HepG2 (cell line): ENCODE results near the gene ACOT8. TPM values are rescaled to one million over a fixed set of nuclear protein-coding genes. Genes with fewer than 3 reads are reported as not detected.

ENCODE experiments used
- CREM ChIP-seq, 2 experiments: sonication (generic) in 1 of 2; formaldehyde crosslinking in 1 of 2; IDR thresholded peaks; 2 replicates each; pipeline versions ENCODE4 v1.4.0 to v1.6.1; 2016 to 2020; ENCODE audit warnings: antibody characterized with exemption in 1 of 2, mild to moderate bottlenecking in 1 of 2, missing genetic modification reagents in 1 of 2
- HDAC6 ChIP-seq: fragments of 200-600 bp; sonication (generic); IDR thresholded peaks from 2 replicates; pipeline ENCODE4 v1.7.0; 2017; ENCODE audit warnings: mild to moderate bottlenecking, antibody characterized with exemption, low read length, low read depth
- HOXA7 ChIP-seq: sonication (generic); formaldehyde crosslinking; IDR thresholded peaks from 2 replicates; pipeline ENCODE4 v1.8.1; 2022; ENCODE audit warnings: mild to moderate bottlenecking, missing genetic modification reagents, moderate library complexity
- JDP2 ChIP-seq: sonication (generic); formaldehyde crosslinking; IDR thresholded peaks from 2 replicates; pipeline ENCODE4 v1.8.1; 2022; ENCODE audit warnings: missing genetic modification reagents, borderline replicate concordance
- KLF16 ChIP-seq, 2 experiments: sonication (generic) in 1 of 2; formaldehyde crosslinking in 1 of 2; IDR thresholded peaks; 2 replicates each; pipeline versions ENCODE4 v1.6.1 to v1.8.0; 2016 to 2023; ENCODE audit warnings: missing genetic modification reagents in 2 of 2, missing compliant biosample characterization in 1 of 2
- NFE2 ChIP-seq: sonication (generic); formaldehyde crosslinking; IDR thresholded peaks from 2 replicates; pipeline ENCODE4 v1.4.0; 2020; ENCODE audit warnings: missing genetic modification reagents
- NFIB ChIP-seq: sonication (generic); formaldehyde crosslinking; IDR thresholded peaks from 2 replicates; pipeline ENCODE4 v1.9.0; 2021; ENCODE audit warnings: missing genetic modification reagents, mild to moderate bottlenecking, borderline replicate concordance
- NR3C1 ChIP-seq: sonication (generic); formaldehyde crosslinking; IDR thresholded peaks from 2 replicates; pipeline ENCODE4 v1.4.0; 2020; ENCODE audit warnings: missing genetic modification reagents
- PHF21A ChIP-seq: sonication (generic); formaldehyde crosslinking; IDR thresholded peaks from 2 replicates; pipeline ENCODE4 v1.5.0; 2020; ENCODE audit warnings: mild to moderate bottlenecking, missing genetic modification reagents
- RAD21 ChIP-seq: fragments of 450-650 bp; formaldehyde crosslinking; IDR thresholded peaks from 2 replicates; pipeline ENCODE4 v1.5.0; 2020; ENCODE audit warnings: mild to moderate bottlenecking
- SNAI1 ChIP-seq: sonication (generic); formaldehyde crosslinking; IDR thresholded peaks from 2 replicates; pipeline ENCODE4 v1.5.0; 2020; ENCODE audit warnings: mild to moderate bottlenecking, missing genetic modification reagents, borderline replicate concordance
- U2AF2 ChIP-seq: fragments of 200-400 bp; formaldehyde crosslinking; IDR thresholded peaks from 2 replicates; pipeline ENCODE4 v1.6.1; 2017; ENCODE audit warnings: low read depth, mild to moderate bottlenecking, low read length
- USF2 ChIP-seq, 2 experiments: sonication (generic) in 1 of 2; formaldehyde crosslinking in 1 of 2; IDR thresholded peaks; 2 replicates each; pipeline versions ENCODE4 v1.5.1 to v1.6.1; 2011 to 2020; ENCODE audit warnings: borderline replicate concordance in 1 of 2, low read depth in 1 of 2, low read length in 1 of 2, mild to moderate bottlenecking in 1 of 2, missing genetic modification reagents in 1 of 2, moderate library complexity in 1 of 2
- ZNF281 ChIP-seq: sonication (generic); formaldehyde crosslinking; IDR thresholded peaks from 2 replicates; pipeline ENCODE4 v1.4.0; 2020; ENCODE audit warnings: missing genetic modification reagents, borderline replicate concordance
- ZNF317 ChIP-seq: sonication (generic); formaldehyde crosslinking; IDR thresholded peaks from 2 replicates; pipeline ENCODE4 v1.5.0; 2020; ENCODE audit warnings: mild to moderate bottlenecking, missing genetic modification reagents
- ZNF772 ChIP-seq: sonication (generic); formaldehyde crosslinking; IDR thresholded peaks from 2 replicates; pipeline ENCODE4 v1.5.0; 2020; ENCODE audit warnings: mild to moderate bottlenecking, missing genetic modification reagents
- ZNF788 ChIP-seq: sonication (generic); formaldehyde crosslinking; IDR thresholded peaks from 2 replicates; pipeline ENCODE4 v1.5.0; 2020; ENCODE audit warnings: mild to moderate bottlenecking, missing genetic modification reagents, borderline replicate concordance
- ZZZ3 ChIP-seq: sonication (generic); formaldehyde crosslinking; IDR thresholded peaks from 2 replicates; pipeline ENCODE4 v1.4.0; 2020; ENCODE audit warnings: missing genetic modification reagents, mild to moderate bottlenecking, borderline replicate concordance
- polyA plus RNA-seq, 8 experiments: library from polyadenylated mRNA; depleted of rRNA in 3 of 8; stranded (reverse) in 7 of 8; unstranded in 1 of 8; fragments of >200 nt; fragmentation: Illumina TruSeq in 4 of 8; extraction: Trizol in 4 of 8; gene quantifications; 2 replicates each; pipeline versions ENCODE4 v1.2.1 to v1.2.3, GENCODE V29; 2011 to 2016; ENCODE audit warnings: low read depth in 4 of 8, missing spikeins in 1 of 8, mixed read lengths in 1 of 8; ENCODE audit not compliant: insufficient read depth in 1 of 8
- total RNA-seq, 5 experiments: library from RNA; depleted of rRNA; stranded (reverse); fragments of >200 nt; fragmentation: Illumina TruSeq; extraction: Trizol; gene quantifications; 2 replicates each; pipeline ENCODE4 v1.2.3, GENCODE V29; 2016; ENCODE audit warnings: low read depth in 1 of 5
- TF ChIP-seq, protein P1 (sequence below): sonication (generic); formaldehyde crosslinking; IDR thresholded peaks from 2 replicates; pipeline ENCODE4 v1.4.0; 2020; ENCODE audit warnings: missing genetic modification reagents, borderline replicate concordance

The ACOT8 gene
- total and polyA plus RNA-seq, 2 of the 13 experiments (the other 11 are each of a cell fraction or from before 2014, with no cell fraction given), result 31.4 to 45.5 TPM

GRCh38 chr20:45861221-45862075 lies 4.3 kb upstream of the ACOT8 start (continued):
- TF ChIP-seq RAD21 (CRISPR knock-in tag) (no peak), U2AF2 (no peak), HDAC6 (no peak), ZNF788 (CRISPR knock-in tag) (no peak), ZZZ3 (CRISPR knock-in tag) (no peak), ZNF281 (no peak), NFE2 (CRISPR knock-in tag) (no peak), NR3C1 (no peak), CREM (IDR thresholded peaks at IDR 0.05) (no peak), CREM (CRISPR knock-in tag; IDR thresholded peaks at IDR 0.05) (no peak), USF2 (IDR thresholded peaks at IDR 0.05; ENCODE audit: low read depth, low read length) (no peak), USF2 (CRISPR knock-in tag; IDR thresholded peaks at IDR 0.05; ENCODE audit: borderline replicate concordance) (no peak), ZNF772 (CRISPR knock-in tag) (peak; percentile 61; the same call in 1 of the 2 replicates), PHF21A (CRISPR knock-in tag) (peak; percentile 58; the same call in 1 of the 2 replicates), HOXA7 (no peak), ZNF317 (CRISPR knock-in tag) (no peak), JDP2 (CRISPR knock-in tag) (no peak), KLF16 (CRISPR knock-in tag; IDR thresholded peaks at IDR 0.05) (no peak), SNAI1 (CRISPR knock-in tag) (no peak), NFIB (CRISPR knock-in tag) (no peak)
- TF ChIP-seq, protein P1, sequence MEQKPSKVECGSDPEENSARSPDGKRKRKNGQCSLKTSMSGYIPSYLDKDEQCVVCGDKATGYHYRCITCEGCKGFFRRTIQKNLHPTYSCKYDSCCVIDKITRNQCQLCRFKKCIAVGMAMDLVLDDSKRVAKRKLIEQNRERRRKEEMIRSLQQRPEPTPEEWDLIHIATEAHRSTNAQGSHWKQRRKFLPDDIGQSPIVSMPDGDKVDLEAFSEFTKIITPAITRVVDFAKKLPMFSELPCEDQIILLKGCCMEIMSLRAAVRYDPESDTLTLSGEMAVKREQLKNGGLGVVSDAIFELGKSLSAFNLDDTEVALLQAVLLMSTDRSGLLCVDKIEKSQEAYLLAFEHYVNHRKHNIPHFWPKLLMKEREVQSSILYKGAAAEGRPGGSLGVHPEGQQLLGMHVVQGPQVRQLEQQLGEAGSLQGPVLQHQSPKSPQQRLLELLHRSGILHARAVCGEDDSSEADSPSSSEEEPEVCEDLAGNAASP (CRISPR knock-in tag), result no peak
